NCI-H2227 (cell line): ENCODE measurements around the gene SMC5.
"Not testable (repeated sequence)": the region's sequence is repeated elsewhere in the genome, so short reads cannot be mapped to it uniquely, and the experiment has no call there.

Source experiments
- DNase-seq: peaks from one replicate; lab custom pipeline; 2025; ENCODE audit not compliant: unreplicated experiment; lab: John Stamatoyannopoulos, UW

Gene SMC5

DNA sequence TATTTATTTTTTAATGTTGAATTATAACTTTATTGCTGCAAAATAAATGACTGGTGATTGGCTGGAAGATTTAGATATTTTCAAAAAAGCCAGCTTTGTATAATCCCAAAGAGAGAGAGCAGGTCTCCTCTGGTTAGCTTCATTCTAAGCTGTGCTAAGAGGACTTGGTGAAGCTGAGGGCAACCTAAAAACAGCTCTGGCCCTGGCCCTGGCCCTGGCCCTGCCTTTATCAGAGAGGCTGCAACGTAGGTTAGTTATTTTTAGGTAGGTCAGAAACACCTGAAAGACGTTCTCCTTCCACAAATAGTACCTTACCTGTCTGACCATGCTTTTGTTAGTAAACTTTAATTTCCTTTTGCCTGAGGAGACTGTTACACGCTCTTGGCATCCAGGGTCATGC, 97.0 kb downstream of the SMC5 start:
- no peak for DNase-seq

DNA sequence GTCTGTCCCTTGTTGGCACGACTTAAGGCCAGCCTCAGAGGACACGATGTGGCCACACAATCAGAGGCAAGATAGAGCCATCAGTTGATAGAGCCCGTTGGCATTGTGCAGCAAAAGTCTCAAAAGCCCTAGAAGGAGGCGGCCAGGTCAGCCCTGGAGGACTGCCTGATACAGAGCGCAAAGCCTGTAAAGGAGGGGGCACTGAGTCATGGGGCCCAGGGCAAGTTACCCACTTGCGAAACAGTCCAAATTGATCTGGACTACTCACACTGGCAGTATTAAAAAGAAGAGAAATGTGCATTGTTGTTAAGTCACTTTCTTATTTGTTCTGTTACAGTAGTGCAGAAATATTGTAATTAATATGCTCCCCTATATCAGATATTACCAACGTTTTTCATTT, 104.2 kb downstream of the SMC5 start:
- no peak for DNase-seq

DNA sequence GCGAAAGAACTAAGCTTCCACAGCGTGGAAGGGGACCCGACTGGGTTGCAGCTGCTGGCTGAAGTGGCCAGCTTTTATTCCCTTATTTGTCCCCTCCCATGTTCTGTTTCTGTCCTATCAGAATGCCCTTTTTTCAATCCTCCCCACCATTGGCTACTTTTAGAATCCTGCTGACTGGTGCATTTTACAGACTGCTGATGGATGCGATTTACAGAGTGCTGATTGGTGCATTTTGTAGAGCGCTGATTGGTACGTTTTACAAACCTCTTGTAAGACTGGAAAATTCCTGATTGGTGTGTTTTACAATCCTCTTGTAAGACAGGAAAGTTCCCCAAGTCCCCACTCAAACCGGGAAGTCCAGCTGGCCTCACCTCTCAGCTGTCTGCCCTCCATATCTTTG, 105.0 kb downstream of the SMC5 start:
- no peak for DNase-seq

DNA sequence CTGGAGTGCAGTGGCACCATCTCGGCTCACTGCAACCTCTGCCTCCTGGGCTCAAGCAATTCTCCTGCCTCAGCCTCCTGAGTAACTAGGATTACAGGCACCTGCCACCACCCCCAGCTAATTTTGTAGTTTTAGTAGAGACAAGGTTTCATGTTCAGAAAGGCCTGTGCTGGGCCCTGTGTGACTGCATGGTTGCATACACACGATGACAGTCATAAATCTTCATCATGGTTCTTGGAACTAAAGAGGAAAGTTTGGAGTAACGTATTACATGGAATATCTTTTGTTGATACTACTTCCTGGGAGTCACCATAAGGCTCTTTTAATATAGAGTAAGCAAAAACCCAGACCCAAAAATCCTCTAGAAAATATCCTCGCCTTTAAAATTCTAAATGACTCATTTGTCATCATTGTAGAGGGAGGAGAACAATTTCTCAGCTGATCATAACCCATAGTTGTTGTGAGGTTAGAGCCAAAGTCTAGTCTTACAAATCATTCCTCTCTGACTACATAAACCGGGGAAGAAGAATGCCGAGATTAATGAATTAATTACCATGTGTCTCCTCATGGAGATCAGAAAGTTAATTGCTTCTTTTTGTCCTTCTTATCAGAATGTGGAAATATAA, 108.6 kb downstream of the SMC5 start:
- no peak for DNase-seq

DNA sequence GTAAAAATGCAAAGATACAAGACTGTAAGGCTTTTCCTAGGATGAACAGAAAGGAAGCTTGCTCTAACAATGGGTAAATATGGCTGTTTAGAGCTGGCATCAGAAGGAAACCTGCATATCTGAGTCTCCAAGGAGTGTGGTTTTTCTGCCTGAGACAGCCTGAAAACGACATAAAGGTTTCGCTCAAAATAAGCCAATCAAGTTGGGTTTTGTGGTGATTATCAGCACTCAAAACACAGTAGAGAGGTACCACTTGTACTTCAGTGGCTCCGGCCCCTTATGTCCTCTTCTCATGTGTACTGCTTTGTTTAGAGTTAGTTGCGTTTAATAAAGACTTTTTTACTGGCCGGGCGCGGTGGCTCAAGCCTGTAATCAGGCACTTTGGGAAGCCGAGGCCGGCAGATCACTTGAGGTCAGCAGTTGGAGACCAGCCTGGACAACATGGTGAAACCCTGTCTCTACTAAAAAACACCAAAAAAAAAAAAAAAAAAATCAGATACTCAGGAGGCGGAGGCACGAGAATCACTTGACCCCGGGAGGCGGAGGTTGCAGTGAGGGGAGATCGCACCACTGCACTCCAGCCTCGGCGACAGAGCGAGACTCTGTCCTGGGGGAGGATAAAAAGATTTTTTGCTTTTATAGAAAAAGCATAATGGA, 116.3 kb downstream of the SMC5 start:
- DNase-seq = peak; percentile 19

DNA sequence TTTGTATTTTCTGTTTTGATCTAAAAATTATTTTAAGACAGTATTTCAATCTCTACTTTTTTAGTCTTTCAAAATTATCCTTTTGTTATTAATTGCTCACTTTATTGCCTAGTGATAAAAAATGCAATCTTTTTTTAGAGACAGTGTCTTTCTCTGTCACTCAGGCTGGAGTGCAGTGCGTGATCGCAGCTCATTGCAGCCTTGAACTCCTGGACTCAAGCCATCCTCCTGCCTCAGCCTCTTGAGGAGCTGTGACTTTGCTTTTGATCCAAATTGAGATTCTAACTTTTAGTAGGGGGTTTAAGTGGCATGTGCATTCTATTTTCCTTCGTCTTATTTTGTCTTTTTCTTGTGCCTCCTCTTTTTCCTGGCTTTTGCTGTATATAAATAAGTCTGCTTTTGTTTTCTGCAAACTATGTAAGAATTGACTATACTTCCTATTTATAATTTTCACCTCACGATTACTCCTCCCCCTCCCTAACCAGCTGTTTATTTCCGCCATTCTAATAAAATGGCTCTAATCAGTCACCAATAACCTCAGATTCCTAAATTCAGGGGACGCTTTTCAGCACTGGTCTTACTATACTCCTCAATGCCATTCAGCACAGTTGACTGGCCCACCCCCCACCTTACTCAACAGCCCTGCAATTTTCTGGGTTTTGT, 123.4 kb downstream of the SMC5 start:
- DNase-seq = no peak

DNA sequence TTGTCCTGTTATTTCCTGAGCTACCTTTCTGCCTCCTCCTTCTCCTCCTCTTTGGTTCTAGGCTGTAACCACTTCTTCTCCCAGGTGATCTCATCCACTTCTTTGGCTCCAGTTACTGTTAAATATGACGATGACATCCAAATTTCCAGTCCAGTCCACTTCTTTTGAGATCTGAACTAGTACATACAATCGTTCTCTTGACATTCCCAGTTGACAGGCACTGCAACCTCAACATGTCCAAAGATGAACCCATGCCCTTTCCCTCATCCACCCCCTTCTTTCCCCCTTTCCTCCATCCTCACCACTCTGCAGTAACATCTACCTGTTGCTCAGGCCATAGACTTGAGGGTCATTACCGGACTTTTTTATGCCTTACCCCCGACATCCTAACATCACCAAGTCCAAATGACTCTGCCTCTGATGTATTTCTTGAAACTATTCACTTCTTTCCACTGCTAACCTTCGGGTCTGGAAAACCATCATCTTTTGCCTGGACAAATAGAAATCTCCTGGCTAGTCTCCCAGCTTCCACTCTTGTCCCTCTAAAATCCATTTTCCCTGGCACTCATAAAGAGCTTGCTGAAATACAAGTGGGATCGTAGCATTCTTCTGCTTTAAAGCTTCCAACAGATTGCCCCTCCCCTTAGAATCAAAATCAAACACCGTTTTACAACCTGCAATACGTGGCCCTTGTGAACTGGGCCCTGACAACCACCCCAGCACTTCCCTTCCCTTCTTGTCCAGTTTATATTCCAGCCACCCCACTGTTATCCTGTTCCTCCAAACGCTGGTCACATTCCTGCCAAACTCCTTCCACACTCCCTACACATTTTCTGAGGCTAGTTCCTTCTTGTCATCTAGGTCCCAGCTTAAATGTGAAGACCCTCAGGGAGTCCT, 124.2 kb downstream of the SMC5 start:
- DNase-seq = no peak

DNA sequence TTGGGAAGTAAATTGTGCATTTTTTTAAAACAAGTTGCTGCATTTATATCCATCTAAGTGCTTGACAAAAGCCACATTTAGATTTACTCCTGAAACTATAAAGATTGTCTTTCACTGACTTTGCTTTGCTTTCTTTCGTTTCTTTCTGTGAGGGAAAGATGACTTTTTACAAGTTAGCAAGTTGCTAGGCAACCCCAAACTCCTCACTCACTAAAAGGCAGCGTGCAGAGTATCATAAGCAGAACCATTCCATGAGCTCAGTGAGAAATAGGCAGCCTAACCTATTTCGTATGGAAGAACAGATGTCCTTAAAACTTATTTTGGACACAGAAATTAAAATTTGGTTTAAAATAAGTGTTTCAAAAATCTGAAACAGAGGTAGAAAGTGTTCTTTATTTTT, 126.6 kb downstream of the SMC5 start:
- no peak for DNase-seq

DNA sequence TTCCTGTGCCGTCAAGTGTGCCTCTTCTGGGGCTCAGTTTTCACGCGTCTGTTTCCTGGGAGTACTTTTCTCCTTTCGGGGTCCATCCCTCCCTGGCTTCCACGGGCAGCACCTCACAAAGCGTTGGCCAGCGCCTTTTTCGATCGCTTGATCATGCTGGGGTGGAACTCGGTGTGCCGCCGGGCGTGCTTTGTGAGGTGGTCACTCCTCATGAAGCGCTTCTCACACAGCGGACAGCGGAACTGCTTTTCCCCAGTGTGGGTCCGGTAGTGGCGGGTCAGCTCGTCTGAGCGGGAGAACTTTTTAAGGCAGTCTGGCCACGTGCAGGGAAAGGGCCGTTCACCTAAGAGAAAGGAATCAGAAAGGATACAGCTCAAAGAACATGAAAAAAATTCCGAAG, 128.9 kb downstream of the SMC5 start:
- no peak for DNase-seq

DNA sequence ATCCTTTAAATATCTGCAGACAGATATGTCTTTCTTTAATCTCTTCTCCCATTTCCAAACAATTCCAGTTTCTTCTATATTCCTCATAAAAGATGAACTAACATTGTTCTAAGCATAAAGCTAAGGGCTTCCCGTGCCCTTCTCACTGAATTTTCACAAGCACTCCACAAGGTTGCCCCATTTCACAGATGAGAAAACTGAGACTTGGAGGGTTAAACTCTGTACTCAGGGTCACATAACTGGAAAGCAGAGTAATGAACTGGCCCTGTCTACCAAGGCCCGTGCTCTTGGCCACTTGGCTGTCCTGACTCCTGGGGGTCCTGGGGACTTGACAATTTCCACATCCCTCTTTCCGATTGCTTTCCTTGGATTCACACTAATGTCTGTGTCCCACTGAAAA, 130.4 kb downstream of the SMC5 start:
- no peak for DNase-seq

DNA sequence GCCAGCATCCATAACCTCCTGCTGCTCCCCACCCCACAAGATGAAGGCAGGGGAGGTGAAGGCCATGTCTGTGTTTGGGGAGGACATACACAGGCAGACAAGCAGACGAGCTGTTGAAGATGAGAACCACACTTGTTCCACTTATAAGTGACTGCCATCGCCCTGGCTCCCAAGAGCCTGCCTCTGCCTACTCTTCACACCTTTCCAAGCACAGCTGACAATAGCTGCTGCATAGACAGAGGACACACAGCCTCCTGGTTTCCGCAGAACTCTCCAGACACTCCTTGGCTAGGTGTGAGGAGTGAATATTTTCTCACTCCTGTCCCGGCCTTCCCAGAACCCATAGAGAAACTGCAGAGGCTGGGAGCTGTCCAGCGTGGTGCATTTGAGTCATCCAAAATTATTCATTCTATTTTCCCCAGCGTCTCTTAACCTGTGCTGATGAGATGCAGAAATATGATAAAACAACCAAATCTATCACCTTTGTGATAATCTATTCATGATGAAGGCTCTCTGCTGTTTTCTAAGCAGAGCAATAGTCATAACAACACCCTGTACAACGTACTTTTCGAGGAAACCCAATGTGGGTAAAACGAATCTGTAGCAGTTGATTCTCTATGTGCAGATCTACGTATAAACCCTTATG, 131.0 kb downstream of the SMC5 start:
- DNase-seq = no peak

DNA sequence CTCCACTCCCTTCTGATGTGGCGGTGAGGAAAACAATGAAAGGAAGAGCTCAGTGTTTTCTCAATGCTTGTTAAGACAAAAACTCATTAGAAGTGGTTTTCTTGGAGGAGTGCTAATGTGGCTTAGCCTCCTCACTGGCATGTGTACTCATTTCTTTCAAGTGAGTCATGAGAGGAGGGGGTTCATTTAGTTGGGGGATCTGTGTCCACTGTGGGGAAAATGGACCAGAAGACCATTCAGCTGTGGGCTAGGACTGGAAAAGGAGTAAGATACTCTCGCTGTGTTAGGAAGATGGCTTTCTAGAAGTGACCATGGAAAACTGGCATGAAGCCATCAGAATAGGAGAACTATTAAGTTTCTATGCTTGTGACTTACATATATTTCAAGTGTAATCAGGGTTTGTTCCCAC, 132.2 kb downstream of the SMC5 start:
- DNase-seq = no peak

DNA sequence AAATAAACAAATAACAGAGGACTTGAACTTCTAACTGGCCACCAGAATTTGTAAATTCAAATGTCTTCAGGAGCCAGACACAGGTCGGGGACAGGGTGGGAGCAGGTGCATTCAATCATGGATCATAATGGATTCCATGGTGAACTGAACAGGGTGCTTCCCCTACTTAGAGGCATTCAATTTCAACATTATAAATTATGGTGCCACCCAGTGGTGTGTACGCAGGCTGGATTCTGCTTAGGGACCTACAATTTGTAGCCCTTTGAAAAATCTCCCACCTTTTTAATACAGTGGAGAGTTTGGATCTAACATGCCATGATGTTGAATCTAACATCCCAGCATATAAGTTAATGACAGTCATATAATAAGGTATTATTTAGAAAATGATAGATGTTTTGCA, 133.4 kb downstream of the SMC5 start:
- DNase-seq = peak; percentile 52

DNA sequence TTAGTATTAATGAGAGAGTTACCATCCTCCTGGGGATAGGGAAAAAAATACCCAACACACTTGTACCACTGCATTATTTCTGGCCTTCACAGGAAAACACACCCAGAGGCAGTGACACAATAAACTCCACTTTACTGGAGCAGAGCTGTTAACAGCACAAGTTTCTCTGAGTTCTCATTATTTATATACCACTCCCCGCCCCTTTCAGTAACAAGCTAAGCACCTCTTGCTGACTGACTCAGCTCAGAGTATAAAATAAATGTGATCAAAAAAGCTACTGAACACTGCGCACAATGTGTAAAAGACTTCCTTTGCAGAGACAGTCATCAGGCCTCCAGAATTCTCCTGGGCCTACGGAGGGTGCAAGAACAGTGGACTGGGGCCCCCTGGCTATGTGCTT, 134.1 kb downstream of the SMC5 start:
- DNase-seq = no peak

DNA sequence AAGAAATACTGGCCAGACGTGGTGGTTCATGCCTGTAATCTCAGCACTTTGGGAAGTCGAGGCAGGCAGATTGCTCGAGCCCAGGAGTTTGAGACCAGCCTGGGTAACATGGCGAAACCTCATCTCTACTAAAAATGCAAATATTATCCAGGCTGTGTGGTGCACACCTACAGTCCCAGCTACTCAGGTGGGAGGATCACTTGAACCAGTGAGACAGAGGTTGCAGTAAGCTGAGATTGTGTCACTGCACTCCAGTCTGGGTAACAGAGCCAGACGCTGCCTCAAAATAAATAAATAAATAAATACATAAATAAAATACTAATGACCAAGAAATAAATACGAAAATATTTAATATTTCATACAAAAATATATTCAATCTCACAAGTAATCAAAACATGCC, 136.9 kb downstream of the SMC5 start:
- no peak for DNase-seq

DNA sequence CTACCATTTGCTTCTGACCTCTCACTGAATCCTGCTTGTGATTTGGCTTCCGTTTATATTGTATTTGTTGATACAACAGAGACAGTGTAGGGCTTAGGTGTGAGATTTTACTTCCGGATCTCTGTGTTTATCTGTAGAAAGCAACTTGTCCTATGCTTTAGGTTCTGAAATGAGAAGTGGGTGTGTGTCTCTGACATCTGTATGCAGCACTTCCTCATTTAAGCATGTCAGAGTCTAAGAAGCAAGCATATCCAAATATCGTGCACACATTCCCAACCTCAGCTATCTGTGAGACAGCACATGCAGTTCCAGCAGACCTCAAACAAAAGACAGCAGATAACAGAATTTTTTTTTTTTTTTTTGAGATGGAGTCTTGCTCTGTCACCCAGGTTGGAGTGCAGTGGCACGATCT, 139.4 kb downstream of the SMC5 start:
- no peak for DNase-seq

DNA sequence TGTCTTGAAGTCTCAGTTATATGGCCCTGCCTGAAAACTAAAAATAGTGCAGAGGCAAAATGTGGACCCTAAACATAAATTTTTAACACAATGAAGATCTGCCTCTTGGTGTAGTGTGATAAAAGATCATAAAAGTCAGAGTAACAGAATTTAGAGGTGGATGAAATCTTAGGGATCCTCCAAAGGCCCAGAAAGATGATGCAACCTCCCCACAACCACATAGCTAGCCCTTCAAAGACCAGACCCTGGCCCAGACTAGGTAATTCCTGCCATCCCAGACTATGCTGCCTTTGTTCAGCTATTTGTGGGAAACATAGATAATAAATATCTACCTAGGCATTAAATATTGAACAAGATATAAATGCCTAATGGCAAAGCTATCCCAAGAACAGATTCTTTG, 140.4 kb downstream of the SMC5 start:
- DNase-seq = no peak

DNA sequence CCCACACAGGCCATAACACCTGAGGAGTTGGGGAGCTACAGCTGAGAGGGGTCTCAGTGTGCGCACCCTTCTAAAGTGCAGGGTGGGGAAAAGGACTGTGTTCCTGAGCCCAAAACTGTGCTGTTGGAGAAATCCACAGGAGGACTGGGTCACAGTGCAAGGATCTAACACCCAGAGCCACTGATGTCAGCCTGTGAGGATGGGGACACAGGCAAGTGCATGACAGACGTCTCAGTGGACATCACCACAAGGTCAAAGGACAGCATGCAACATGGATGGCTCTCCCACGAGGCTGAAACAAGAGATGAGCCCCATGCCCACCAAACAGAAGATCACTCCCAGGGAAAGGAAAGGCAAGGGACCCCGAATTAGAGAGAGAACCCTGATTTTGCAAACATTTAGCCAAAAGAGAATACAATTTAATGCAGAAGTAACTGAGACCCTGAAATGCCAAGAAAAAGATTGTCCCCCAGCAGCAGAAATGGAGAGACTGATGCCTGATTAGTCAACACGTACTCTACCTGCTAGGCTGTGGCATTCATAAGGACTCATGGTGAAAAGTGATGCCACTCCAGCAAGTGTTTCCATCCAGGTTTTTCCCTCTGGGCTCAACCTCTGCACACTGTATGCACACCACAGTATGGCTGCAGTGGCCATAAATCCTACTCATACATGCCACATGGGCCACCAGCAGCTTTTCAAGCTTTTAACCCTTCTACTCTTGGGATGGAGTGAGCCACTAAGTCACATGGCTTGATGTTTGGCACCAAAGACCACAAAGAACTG, 141.5 kb downstream of the SMC5 start:
- no peak for DNase-seq

DNA sequence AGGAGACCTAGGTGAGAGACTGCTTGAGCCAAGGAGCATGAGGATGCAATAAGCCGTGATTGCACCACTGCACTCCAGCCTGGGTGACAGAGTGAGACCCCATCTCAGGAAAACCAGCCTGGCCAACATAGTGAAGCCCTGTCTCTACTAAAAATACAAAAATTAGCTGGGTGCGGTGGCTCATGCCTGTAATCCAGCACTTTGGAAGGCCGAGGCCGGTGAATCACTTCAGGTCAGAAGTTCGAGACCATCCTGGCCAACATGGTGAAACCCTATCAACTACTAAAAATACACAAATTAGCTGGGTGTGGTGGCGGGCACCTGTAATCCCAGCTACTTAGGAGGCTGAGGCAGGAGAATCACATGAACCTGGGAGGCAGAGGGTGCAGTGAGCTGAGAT, 142.5 kb downstream of the SMC5 start:
- DNase-seq = not testable (repeated sequence)

DNA sequence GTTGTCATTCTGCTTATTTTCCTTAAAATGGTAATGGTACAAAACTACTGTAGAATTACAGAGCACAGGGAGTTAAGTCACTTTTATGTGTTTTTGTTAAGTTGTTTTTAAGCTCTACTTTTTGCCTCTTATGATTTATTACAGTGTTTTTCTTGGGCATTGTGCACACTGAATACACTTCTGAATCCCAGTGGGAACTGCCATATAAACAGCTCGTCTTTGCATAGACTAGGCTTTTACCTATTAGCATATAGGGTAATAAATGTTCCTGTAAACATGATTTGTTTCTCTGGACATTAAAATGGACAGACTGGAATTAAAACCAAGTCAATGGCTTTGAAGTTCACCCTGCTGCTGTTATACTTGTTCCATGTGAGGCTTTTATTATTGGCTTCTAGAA, 143.4 kb downstream of the SMC5 start:
- no peak for DNase-seq
